Activated CD4-positive, alpha-beta T cell treated with anti-CD3 and anti-CD28 coated beads for 36 hours (primary cell): ENCODE data around the gene GAMT. TPM values are rescaled to one million over a fixed set of nuclear protein-coding genes. Genes with fewer than 3 reads are reported as not detected.
A peak's percentile ranks its signal among the peaks of the same experiment; 100 is the strongest.

Experiments used
- ATAC-seq: fragments of 200-7000 bp; cut with Tn5 transposase; one replicate; pipeline ENCODE4 v1.10.0; 2021; ENCODE audit warnings: mild to moderate bottlenecking, moderate library complexity
- CTCF ChIA-PET: fragments of 350-600 bp; sonication (Branson Sonifier 250); formaldehyde crosslinking; loops from one replicate; lab custom pipeline; 2021; ENCODE audit warnings: antibody characterized with exemption; lab: Charles Lee
- POLR2A ChIA-PET: fragments of 350-600 bp; sonication (Branson Sonifier 250); formaldehyde crosslinking; loops from one replicate; lab custom pipeline; 2021; ENCODE audit warnings: antibody characterized with exemption, inconsistent platforms; lab: Charles Lee
- DNase-seq: peaks from one replicate; pipeline ENCODE4 v3.0.0-alpha.2; 2020
- H3K27ac Mint-ChIP-seq: one replicate; pipeline ENCODE4 v1.8.0; 2021; ENCODE audit warnings: mixed read lengths
- H3K27me3 Mint-ChIP-seq: one replicate; pipeline ENCODE4 v1.8.0; 2021; ENCODE audit warnings: mixed read lengths
- H3K36me3 Mint-ChIP-seq: one replicate; pipeline ENCODE4 v1.8.0; 2021; ENCODE audit warnings: low read depth, mixed read lengths
- H3K4me1 Mint-ChIP-seq: one replicate; pipeline ENCODE4 v1.8.0; 2021; ENCODE audit warnings: mixed read lengths
- H3K4me3 Mint-ChIP-seq: one replicate; pipeline ENCODE4 v1.8.0; 2021; ENCODE audit warnings: mild to moderate bottlenecking, moderate library complexity, mixed read lengths
- H3K9me3 Mint-ChIP-seq: one replicate; pipeline ENCODE4 v1.8.0; 2021; ENCODE audit warnings: low read depth, mixed read lengths
- intact Hi-C, 2 experiments: fragments of 100-400 bp; cut with DNase I in 1 of 2; cut with micrococcal nuclease in 1 of 2; formaldehyde crosslinking; loops; one replicate each; pipeline versions ENCODE4 v1.14.2 to v1.15.1; 2022 to 2024; cut with DNase I, micrococcal nuclease
- total RNA-seq, 2 experiments: library from RNA; stranded (reverse); gene quantifications; one replicate each; pipeline ENCODE4 v1.2.3, GENCODE V29; 2021

GAMT gene
- total RNA-seq, 2 experiments from 2014 or later = 30.4 to 31.5 TPM

DNA sequence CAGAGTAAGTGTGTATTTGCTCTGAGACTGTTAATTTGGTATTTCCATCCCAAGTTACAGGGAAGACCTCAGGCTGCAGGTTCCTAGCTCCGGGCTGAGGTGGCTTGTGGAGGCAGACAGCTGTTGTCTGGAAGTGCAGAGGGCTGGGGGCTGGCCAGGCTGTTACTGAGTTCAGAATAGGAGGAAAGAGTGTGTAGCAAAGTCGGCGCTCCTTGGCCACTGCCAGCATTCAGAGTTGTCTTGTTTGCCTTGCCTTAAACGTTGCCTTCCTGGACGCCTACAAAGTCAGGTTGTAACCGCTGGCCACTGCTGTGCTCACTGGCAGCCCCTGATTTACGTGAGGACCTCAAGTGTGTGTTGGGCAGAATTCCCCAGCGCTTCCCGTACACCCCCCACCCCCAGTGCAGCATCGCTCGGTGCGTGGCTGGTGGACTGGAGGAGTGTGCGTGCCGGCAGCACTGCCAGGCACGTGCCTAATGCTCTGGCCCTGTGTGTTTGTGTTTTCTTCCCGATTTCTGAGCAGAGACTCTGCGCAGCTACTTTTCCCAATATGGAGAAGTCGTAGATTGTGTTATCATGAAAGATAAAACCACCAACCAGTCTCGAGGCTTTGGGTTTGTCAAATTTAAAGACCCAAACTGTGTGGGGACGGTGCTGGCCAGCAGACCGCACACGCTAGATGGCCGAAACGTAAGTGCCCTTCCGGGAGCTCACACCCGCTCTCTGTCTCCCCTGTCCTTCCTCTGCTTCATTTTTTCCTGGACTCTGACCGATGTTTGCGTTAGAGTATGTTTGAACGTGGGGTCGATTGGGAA lies 16.5 kb upstream of the GAMT start:
- Mint-ChIP-seq H3K27me3 (no peaks in the 10 kb centered on the region), H3K4me1 (peaks cover 39% of the 10 kb centered on the region), H3K4me3 (no peak overlapping the region), H3K36me3 (peaks cover 38% of the 10 kb centered on the region), H3K9me3 (no peaks in the 10 kb centered on the region), H3K27ac (no peak overlapping the region)
- DNase-seq (no peak), ATAC-seq (no peak)
- CTCF ChIA-PET = interaction anchor here (0.5 to 0.8 kb wide), 2 partner anchors 17 to 56 kb away, joined by 3 to 4 read pairs; no protein-coding TSS in a partner anchor
- intact Hi-C loops = no loop called here
- POLR2A ChIA-PET = interaction anchor here (1.6 kb wide), 1 partner anchor 27 kb away, joined by 4 read pairs; no protein-coding TSS in a partner anchor

DNA sequence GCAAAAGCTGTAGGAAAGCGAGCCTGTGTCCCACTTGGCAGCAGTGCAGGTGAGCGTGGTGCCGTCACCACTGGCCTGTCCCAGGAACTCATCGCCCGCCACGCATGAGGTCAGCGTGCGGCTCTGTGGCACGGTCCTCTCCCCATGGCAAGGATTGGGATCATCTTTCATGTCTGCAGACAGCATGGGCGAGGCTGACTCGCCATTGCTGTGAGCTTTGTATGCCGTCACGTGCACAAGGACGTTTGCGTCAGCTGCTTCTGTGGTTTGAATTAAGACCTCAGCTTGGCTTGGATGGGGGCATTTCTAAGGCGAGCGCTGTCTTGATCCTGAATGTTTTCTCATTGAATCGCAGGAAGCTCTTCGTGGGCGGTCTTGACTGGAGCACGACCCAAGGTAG lies 15.8 kb upstream of the GAMT start:
- no peak overlapping the region for H3K27ac Mint-ChIP-seq
- H3K4me1 Mint-ChIP-seq = peaks cover 44% of the 10 kb centered on the region
- ChIA-PET CTCF (no interaction called here), POLR2A (interaction anchor here (1.6 kb wide), 1 partner anchor 28 kb away, joined by 4 read pairs; no protein-coding TSS in a partner anchor)
- H3K27me3 Mint-ChIP-seq = no peaks in the 10 kb centered on the region
- DNase-seq = no peak
- intact Hi-C loops = no loop called here
- H3K4me3 Mint-ChIP-seq = no peak overlapping the region
- no peaks in the 10 kb centered on the region for H3K9me3 Mint-ChIP-seq
- ATAC-seq = no peak
- peaks cover 41% of the 10 kb centered on the region for H3K36me3 Mint-ChIP-seq

DNA sequence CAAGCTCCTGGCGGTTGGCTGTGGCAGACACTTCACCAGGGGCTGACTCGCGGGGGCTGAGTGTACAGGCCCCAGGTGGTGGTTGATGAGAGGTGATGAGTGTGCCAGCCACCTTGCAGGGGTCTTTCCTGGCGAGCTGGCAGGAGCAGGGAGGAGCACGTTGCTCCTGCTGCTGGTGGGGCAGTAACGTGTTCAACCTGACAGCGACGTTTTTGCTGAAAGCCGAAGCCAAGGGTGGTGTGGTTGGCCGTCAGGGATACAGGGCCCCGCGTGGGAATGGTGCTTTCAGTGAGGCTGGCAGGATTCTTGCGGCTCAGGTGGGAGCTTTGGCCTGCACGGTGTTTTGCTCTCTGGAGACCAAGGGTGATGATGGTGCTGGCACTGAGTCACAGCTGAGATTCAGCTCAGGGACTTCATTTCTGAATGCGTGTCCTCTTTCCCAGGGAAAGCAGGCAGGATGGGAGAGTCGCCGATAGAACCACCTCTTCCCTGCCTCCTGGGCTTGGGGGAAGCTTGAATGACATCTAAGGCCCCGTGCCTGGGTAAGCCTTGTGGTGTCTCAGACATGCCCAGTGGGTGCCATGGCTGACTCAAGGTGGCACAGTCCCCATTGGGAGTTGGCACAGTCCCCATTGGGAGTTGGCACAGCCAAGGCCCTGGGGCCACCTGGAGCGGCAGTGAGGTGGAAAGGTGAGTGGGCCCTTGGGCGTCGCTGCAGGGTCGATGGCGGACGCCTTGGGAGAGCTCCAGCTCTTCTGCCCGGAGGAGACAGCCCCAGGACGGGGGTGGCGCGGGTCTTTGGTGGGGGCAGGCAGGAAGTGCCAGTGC lies 14.9 kb upstream of the GAMT start:
- DNase-seq = no peak
- intact Hi-C loops = no loop called here
- H3K27me3 Mint-ChIP-seq = no peaks in the 10 kb centered on the region
- ChIA-PET CTCF (interaction anchor here (0.7 to 1.0 kb wide), 2 partner anchors 11 to 376 kb away, joined by 3 to 4 read pairs; no protein-coding TSS in a partner anchor), POLR2A (no interaction called here)
- no peak for ATAC-seq
- H3K4me3 Mint-ChIP-seq = no peak overlapping the region
- H3K4me1 Mint-ChIP-seq = peaks cover 52% of the 10 kb centered on the region
- H3K27ac Mint-ChIP-seq = peak overlapping the region; percentile 69
- H3K9me3 Mint-ChIP-seq = no peaks in the 10 kb centered on the region
- H3K36me3 Mint-ChIP-seq = peaks cover 41% of the 10 kb centered on the region

DNA sequence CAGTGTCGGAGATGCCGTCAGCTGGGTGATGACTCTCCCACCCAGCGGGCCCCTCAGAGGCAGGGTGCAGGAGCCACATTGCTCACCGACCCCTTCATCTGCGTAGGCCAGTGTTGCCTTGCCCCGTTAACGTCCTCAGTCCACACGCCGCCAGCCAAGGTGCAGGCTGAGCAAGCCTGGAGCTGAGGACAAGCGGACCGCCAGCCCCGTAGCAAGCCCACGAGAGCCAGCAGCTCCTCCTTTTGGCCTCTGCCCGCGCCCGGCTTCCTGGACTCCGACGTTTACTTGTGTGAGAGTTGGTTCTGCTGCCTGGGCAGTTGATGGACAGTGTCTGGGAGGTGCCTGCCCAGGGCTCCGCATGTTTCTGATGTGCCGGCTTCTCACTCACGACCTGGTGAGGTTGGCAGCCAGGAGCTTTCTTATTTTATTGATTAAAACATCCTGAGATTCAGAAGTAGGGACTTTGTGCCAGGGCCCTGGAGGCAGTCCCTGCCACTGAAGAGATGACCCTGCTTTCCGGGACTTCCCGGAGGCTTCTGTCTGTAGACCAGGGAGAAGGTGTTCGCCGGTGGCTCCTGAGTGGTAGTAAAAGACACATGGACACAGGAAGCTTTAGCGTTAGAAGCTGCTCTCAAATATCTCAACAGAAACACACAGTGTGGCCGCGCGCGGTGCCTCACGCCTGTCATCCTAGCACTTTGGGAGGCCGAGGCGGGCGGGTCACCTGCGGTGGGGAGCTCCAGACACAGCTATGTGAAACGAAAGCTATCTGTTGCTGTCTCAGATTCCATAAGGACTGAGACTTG lies 11.9 kb upstream of the GAMT start:
- H3K9me3 Mint-ChIP-seq = no peaks in the 10 kb centered on the region
- intact Hi-C loops = no loop called here
- ChIA-PET CTCF (interaction anchor here (0.5 to 1.4 kb wide), 5 partner anchors 10 to 368 kb away, joined by 3 to 5 read pairs (median 3); no protein-coding TSS in a partner anchor), POLR2A (interaction anchor here (0.5 to 1.8 kb wide), 4 partner anchors 24 to 144 kb away, joined by 3 to 5 read pairs (median 4); partner anchors contain the start of gene CIRBP)
- H3K36me3 Mint-ChIP-seq = peaks cover 45% of the 10 kb centered on the region
- H3K4me1 Mint-ChIP-seq = peaks cover 76% of the 10 kb centered on the region
- no peak overlapping the region for H3K4me3 Mint-ChIP-seq
- ATAC-seq = no peak
- DNase-seq = peak; percentile 42
- H3K27me3 Mint-ChIP-seq = no peaks in the 10 kb centered on the region
- H3K27ac Mint-ChIP-seq = peak overlapping the region; percentile 80

DNA sequence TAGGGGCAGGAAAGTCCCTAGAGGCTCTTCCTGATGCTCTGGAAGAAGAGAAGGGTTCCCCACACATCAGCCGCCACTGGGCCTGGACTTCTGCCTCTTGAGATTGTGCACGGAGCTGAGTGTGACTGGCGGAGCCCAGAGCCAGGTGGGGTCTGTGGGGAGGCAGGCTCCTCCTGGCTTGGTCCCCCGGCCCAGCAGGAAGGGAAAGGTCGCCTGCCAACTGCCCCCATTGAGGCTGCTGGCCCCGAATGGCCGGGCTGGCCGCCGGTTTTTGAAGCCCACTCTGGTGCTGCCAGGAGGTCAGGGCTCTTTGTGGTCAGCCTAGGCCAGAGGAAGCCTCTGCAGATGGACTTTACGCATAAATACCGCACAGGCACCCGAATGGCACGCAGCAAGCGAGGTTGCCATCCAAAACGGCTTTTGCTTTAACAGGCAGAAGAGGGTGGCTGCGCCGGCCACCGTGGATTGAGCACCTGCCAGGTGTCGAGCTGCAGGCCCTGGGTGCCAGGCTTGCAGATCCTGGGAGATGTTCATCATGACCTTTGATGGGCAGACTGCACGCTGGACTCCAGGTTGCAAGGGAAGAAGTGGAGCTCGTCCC lies 11.1 kb upstream of the GAMT start:
- ChIA-PET POLR2A (interaction anchor here (1.8 kb wide), 1 partner anchor 143 kb away, joined by 5 read pairs; the partner anchor contains the start of gene CIRBP), CTCF (interaction anchor here (0.5 to 1.4 kb wide), 3 partner anchors 9 to 368 kb away, joined by 3 read pairs; no protein-coding TSS in a partner anchor)
- Mint-ChIP-seq H3K4me1 (peaks cover 73% of the 10 kb centered on the region), H3K4me3 (no peak overlapping the region), H3K36me3 (peaks cover 41% of the 10 kb centered on the region), H3K27ac (no peak overlapping the region), H3K27me3 (no peaks in the 10 kb centered on the region), H3K9me3 (no peaks in the 10 kb centered on the region)
- ATAC-seq (no peak), DNase-seq (no peak)
- intact Hi-C loops = no loop called here

DNA sequence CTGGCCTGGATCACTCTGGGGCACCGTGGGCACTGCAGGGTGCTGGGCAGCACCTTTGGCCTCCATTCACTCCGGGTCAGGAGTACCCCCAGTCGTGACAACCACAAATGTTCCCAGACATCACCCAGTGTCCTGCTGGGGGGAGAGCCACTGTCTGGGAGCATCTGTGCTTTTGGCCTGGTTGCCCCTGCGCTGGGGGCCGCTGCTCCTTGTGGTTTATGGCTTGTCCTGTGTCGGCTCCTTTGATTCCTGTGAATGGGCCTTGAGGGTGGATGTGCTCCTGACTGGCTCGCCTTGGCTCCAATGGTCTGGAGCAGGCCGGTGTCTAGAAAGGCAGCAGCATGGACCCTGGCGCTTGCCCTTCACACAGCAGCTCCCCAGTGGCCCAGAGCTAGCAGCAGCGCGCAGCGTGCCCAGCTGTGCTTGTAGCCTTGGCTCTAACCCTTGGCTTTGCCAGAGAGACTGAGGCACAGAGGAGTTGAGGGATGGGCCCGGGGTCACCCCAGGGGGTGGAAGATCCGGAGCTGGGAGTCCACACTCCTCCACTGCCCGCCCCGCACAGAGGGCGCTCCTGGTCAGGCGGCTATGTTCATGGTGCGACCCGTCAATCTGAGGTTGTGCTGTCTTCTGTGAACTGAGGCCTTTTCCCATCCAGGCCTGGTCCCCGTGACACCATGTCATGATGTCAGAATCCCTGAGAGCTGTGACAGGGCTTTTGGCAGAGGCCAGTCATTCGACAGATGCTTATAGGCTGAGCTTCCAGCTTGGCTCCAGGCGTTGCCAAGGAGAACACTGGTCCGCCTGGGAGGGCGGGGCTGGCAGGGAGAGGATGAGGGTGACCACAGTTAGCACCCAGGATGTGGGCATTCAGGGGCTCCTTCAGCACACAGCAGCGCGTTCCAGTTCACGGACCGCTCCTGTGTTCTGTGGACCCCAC lies 10.2 kb upstream of the GAMT start:
- H3K9me3 Mint-ChIP-seq = no peaks in the 10 kb centered on the region

DNA sequence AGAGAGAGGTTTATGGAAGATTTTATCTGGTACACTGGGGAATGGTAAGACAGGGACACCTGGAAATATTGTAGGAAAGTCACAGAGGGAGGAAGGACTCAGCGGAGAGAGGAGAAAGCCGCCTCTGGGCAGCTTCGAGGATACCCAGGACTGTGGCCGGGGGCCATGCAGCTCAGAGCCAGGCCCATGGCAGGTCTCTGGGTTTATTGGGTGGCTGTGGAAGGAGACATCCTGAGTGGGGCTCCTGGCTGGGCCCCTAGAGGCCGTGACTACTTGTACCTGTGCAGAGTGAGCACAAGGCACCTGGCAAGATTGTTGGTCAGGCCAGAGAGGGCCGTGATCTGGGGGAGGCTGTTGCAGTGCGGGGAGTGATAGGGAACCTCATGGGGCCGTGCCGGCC lies 9.4 kb upstream of the GAMT start:
- DNase-seq (no peak), ATAC-seq (no peak)
- Mint-ChIP-seq H3K36me3 (peaks cover 37% of the 10 kb centered on the region), H3K27me3 (no peaks in the 10 kb centered on the region), H3K4me1 (peaks cover 68% of the 10 kb centered on the region), H3K9me3 (no peaks in the 10 kb centered on the region), H3K27ac (peak overlapping the region; percentile 82), H3K4me3 (peak overlapping the region; percentile 83)
- POLR2A ChIA-PET = interaction anchor here (1.0 to 1.4 kb wide), 2 partner anchors 26 to 47 kb away, joined by 3 to 7 read pairs; no protein-coding TSS in a partner anchor
- intact Hi-C loops = no loop called here
- CTCF ChIA-PET = interaction anchor here (0.6 kb wide), 1 partner anchor 142 kb away, joined by 3 read pairs; the partner anchor contains the start of gene CIRBP

More for the DNA sequence above, 10.2 kb upstream of the GAMT start:
- Mint-ChIP-seq H3K27ac (peak overlapping the region; percentile 78), H3K4me1 (peaks cover 72% of the 10 kb centered on the region), H3K36me3 (peaks cover 39% of the 10 kb centered on the region), H3K4me3 (no peak overlapping the region), H3K27me3 (no peaks in the 10 kb centered on the region)
- CTCF ChIA-PET = no interaction called here
- DNase-seq (peak; percentile 41), ATAC-seq (no peak)
- POLR2A ChIA-PET = interaction anchor here (1.0 kb wide), 1 partner anchor 47 kb away, joined by 3 read pairs; no protein-coding TSS in a partner anchor
- intact Hi-C loops = no loop called here

DNA sequence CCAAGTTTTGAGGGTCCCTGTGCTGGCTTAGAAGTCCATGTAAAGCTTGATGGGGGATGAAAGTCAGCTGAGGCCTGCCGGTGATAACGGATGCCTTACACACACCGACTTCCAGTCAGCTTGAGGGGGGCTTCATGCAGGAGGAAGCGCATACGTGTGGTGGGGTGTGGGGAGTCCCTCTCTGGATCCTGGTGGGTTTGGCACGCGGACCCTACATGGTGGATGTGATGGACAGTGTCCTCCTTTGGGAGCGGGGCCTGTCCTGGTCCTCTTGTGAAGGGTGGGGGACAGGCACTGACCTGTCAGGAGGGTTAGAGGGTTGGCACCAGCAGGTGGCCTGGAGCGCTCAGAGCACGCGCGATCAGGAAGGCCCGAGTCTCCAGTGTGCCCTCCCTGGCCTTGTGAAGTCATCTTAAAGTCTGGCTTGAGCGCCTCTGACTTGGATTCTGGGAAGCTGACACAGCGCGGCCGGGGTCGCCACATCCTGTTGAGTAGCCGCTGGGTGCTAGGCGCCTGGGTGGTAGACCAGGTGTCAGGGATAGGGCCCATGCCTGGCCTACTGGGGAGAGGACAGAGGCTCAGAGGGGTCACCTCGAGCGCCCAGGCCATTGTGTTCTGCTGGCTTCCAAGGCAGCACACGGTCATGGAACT lies 8.9 kb upstream of the GAMT start:
- Mint-ChIP-seq H3K4me1 (peaks cover 62% of the 10 kb centered on the region), H3K27me3 (no peaks in the 10 kb centered on the region), H3K36me3 (peaks cover 35% of the 10 kb centered on the region), H3K27ac (peak overlapping the region; percentile 82), H3K4me3 (peak overlapping the region; percentile 83), H3K9me3 (no peaks in the 10 kb centered on the region)
- ChIA-PET CTCF (interaction anchor here (0.6 to 1.1 kb wide), 3 partner anchors 12 to 141 kb away, joined by 3 to 4 read pairs (median 3); partner anchors contain the start of gene CIRBP), POLR2A (interaction anchor here (1.4 kb wide), 1 partner anchor 26 kb away, joined by 7 read pairs; no protein-coding TSS in a partner anchor)
- no peak for ATAC-seq
- peak; percentile 57 for DNase-seq
- intact Hi-C loops = no loop called here
